NK-92 treated with Interleukin-12 subunit alpha and Interleukin-12 subunit beta, amount 100 ng/mL, for 24 hours (cell line): ENCODE data around the gene CDC42SE2.

ENCODE experiments used
- DNase-seq: peaks from one replicate; lab custom pipeline; 2025; lab: John Stamatoyannopoulos, UW

CDC42SE2 gene

GRCh38 chr5:131263648-131264450 lies at the start of gene CDC42SE2:
CDC42SE2 (plus strand) TSS chr5:131264053; CDS start chr5:131359494, 95,441 bp downstream.
- peak; percentile 78 for DNase-seq

- DNase-seq = no peak
These were observed 49.1 kb upstream of the CDC42SE2 start for GRCh38 chr5:131214609-131215227.

GRCh38 chr5:131217791-131218190 lies 46.1 kb upstream of the CDC42SE2 start:
- DNase-seq = no peak

GRCh38 chr5:131218392-131218791 lies 45.5 kb upstream of the CDC42SE2 start:
- DNase-seq = no peak

- DNase-seq = no peak
These were observed 43.3 kb upstream of the CDC42SE2 start for GRCh38 chr5:131220566-131220965.

- DNase-seq = no peak
These were observed 42.7 kb upstream of the CDC42SE2 start for GRCh38 chr5:131221008-131221703.

- DNase-seq = no peak
These were observed 42.0 kb upstream of the CDC42SE2 start for GRCh38 chr5:131221888-131222287.

GRCh38 chr5:131222731-131223130 lies 41.1 kb upstream of the CDC42SE2 start:
- no peak for DNase-seq

- DNase-seq = no peak
These were observed 40.0 kb upstream of the CDC42SE2 start for GRCh38 chr5:131223751-131224386.

- no peak for DNase-seq
These were observed 39.3 kb upstream of the CDC42SE2 start for GRCh38 chr5:131224387-131225201.

- DNase-seq = no peak
These were observed 38.4 kb upstream of the CDC42SE2 start for GRCh38 chr5:131225282-131225974.

- DNase-seq = no peak
These were observed 37.0 kb upstream of the CDC42SE2 start for GRCh38 chr5:131226899-131227298.

- DNase-seq = no peak
These were observed 35.2 kb upstream of the CDC42SE2 start for GRCh38 chr5:131228646-131229045.

GRCh38 chr5:131229623-131230022 lies 34.2 kb upstream of the CDC42SE2 start:
- no peak for DNase-seq

- DNase-seq = no peak
These were observed 33.4 kb upstream of the CDC42SE2 start for GRCh38 chr5:131230406-131230805.

GRCh38 chr5:131239686-131240085 lies 24.2 kb upstream of the CDC42SE2 start:
- no peak for DNase-seq

- DNase-seq = no peak
These were observed 21.1 kb upstream of the CDC42SE2 start for GRCh38 chr5:131242728-131243255.

- DNase-seq = no peak
These were observed 18.5 kb upstream of the CDC42SE2 start for GRCh38 chr5:131245312-131245711.

GRCh38 chr5:131245948-131246347 lies 17.9 kb upstream of the CDC42SE2 start:
- DNase-seq = no peak

- no peak for DNase-seq
These were observed 17.3 kb upstream of the CDC42SE2 start for GRCh38 chr5:131246504-131246903.
